ENCODE data around the gene DNASE1L1. TPM values are rescaled to one million over a fixed set of nuclear protein-coding genes. Genes with fewer than 3 reads are reported as not detected.

DNASE1L1 gene
- total RNA-seq, 1 donor from 2014 or later, result 14.2 TPM

DNA sequence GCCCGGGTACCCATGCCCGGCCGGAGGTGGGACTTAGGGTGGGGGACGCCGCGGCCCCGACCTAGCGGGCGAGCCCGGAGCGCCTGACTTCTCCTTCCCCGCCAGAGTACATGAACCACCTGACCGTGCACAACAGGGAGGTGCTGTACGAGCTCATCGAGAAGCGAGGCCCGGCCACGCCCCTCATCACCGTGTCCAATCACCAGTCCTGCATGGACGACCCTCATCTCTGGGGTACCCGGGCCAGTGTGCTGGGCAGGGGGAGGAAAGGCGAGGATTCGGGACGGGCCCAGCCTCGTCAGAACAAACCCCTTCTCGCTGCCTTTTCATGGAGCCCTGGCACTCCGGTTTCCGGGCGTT lies 2.9 kb upstream of the DNASE1L1 start:
- no peaks in the 10 kb centered on the region for H3K9me3 ChIP-seq (ENCODE audit: low read depth)
- no peak overlapping the region for H3K27ac Mint-ChIP-seq
- peak overlapping the region; percentile 82 for H3K4me2 ChIP-seq
- TF ChIP-seq EZH2phosphoT487 (IDR thresholded peaks at IDR 0.05) (no peak), EZH2 (IDR thresholded peaks at IDR 0.05) (no peak)
- TF ChIP-seq, protein P1, sequence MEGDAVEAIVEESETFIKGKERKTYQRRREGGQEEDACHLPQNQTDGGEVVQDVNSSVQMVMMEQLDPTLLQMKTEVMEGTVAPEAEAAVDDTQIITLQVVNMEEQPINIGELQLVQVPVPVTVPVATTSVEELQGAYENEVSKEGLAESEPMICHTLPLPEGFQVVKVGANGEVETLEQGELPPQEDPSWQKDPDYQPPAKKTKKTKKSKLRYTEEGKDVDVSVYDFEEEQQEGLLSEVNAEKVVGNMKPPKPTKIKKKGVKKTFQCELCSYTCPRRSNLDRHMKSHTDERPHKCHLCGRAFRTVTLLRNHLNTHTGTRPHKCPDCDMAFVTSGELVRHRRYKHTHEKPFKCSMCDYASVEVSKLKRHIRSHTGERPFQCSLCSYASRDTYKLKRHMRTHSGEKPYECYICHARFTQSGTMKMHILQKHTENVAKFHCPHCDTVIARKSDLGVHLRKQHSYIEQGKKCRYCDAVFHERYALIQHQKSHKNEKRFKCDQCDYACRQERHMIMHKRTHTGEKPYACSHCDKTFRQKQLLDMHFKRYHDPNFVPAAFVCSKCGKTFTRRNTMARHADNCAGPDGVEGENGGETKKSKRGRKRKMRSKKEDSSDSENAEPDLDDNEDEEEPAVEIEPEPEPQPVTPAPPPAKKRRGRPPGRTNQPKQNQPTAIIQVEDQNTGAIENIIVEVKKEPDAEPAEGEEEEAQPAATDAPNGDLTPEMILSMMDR (IDR thresholded peaks at IDR 0.05), result no peak
- DNase-seq (ENCODE audit: low spot score), result peak; percentile 80
- peak overlapping the region; percentile 84 for H3K4me3 Mint-ChIP-seq
- peaks cover 7% of the 10 kb centered on the region for H3K36me3 Mint-ChIP-seq
- peaks cover 18% of the 10 kb centered on the region for H3F3A ChIP-seq (ENCODE audit: low read depth)
- peaks cover 2% of the 10 kb centered on the region for H3K27me3 Mint-ChIP-seq (ENCODE audit: insufficient read depth, low read depth)
- H2AFZ ChIP-seq (replicated peaks), result no peak overlapping the region
- H3K4me3 ChIP-seq, result peak overlapping the region; percentile 75
- H3K4me1 ChIP-seq, result no peaks in the 10 kb centered on the region
- H3K79me2 ChIP-seq (ENCODE audit: low read depth), result peaks cover 8% of the 10 kb centered on the region
- no peak overlapping the region for H3K27ac ChIP-seq
- H4K20me1 ChIP-seq (ENCODE audit: low read depth), result no peaks in the 10 kb centered on the region
- H3K36me3 ChIP-seq, result no peaks in the 10 kb centered on the region
- H3K4me1 Mint-ChIP-seq, result peaks cover 13% of the 10 kb centered on the region
- H3K9ac ChIP-seq, result peak overlapping the region; percentile 32
- peaks cover 20% of the 10 kb centered on the region for H3K9me3 Mint-ChIP-seq
- no peaks in the 10 kb centered on the region for H3K27me3 ChIP-seq

DNA sequence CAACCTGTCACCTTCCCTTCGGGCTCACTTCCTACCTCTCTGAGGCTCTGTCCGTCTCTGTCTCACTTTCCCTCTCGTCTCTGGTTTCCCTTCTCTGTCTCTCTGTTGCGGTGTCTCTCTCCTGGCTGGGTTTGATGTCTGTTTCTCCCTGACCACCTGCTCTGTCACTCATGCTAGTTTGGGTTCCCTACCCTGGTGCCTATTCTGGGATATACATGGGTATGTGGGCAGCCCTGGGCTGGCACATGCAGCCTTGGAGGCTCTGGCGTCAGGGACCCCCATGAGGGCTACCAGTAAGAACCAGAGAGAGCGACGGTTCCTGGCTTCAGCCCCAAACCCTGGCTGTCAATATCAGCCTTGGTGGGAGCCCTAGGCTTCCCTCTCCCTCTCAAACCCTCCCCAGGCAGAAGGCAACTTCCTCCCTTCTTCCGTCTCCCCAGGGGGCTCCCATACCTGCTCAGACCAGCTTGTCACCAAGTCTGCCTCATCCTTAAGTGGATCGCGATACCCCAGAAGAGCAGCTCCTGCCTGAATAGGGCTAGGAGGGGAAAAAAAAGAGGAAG lies 314 bp downstream of the DNASE1L1 start:
- H3K27me3 Mint-ChIP-seq (ENCODE audit: insufficient read depth, low read depth), result peaks cover 6% of the 10 kb centered on the region
- Histone ChIP-seq H3K9ac (no peak overlapping the region), H3F3A (ENCODE audit: low read depth) (peaks cover 18% of the 10 kb centered on the region), H3K9me3 (ENCODE audit: low read depth) (no peaks in the 10 kb centered on the region), H4K20me1 (ENCODE audit: low read depth) (no peaks in the 10 kb centered on the region), H3K27me3 (no peaks in the 10 kb centered on the region), H3K4me3 (peak overlapping the region; percentile 20), H3K4me1 (no peaks in the 10 kb centered on the region), H3K36me3 (no peaks in the 10 kb centered on the region), H3K4me2 (peak overlapping the region; percentile 66), H3K27ac (no peak overlapping the region), H2AFZ (replicated peaks) (no peak overlapping the region), H3K79me2 (ENCODE audit: low read depth) (peaks cover 8% of the 10 kb centered on the region)
- H3K4me3 Mint-ChIP-seq, result peak overlapping the region; percentile 33
- TF ChIP-seq, protein P1 (IDR thresholded peaks at IDR 0.05), result no peak
- TF ChIP-seq EZH2 (IDR thresholded peaks at IDR 0.05) (no peak), EZH2phosphoT487 (IDR thresholded peaks at IDR 0.05) (no peak)
- H3K27ac Mint-ChIP-seq, result no peak overlapping the region
- DNase-seq (ENCODE audit: low spot score), result no peak
- H3K4me1 Mint-ChIP-seq, result peaks cover 13% of the 10 kb centered on the region
- H3K9me3 Mint-ChIP-seq, result peaks cover 18% of the 10 kb centered on the region
- H3K36me3 Mint-ChIP-seq, result peaks cover 1% of the 10 kb centered on the region

DNA sequence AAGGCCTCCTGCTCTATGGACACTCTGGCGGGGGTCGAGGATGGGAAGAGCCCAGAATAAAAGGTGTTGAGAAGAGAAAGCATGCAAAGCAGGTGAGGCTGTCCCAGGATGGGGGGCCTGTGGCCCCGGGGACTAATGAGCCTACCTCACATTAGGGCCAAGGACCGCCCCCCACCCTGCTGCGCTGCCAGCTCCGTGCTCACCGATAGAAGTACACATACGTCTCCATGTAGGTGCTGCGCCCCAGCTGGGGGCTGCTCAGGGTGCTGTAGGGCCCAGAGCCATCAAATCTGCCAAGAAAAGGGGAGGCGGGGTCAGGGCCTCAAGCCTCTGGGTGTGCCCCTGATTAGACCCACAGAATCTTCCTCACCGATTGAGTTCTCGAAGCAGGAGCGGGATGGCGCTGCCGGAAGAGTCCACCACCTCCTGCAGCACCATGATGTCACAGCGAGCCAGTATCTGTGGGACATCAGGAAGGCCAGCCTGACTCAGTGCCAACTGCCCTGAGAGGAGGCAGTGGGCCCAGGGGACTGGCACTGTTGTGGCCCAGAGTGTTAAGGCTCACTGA lies 4.3 kb downstream of the DNASE1L1 start:
- Mint-ChIP-seq H3K27ac (no peak overlapping the region), H3K27me3 (ENCODE audit: insufficient read depth, low read depth) (peaks cover 12% of the 10 kb centered on the region), H3K4me1 (peaks cover 12% of the 10 kb centered on the region), H3K4me3 (no peak overlapping the region), H3K36me3 (peaks cover 3% of the 10 kb centered on the region), H3K9me3 (peaks cover 15% of the 10 kb centered on the region)
- Histone ChIP-seq H3K9me3 (ENCODE audit: low read depth) (no peaks in the 10 kb centered on the region), H3K27ac (no peak overlapping the region), H3K4me2 (no peak overlapping the region), H3F3A (ENCODE audit: low read depth) (peaks cover 31% of the 10 kb centered on the region), H3K36me3 (no peaks in the 10 kb centered on the region), H3K9ac (no peak overlapping the region), H3K79me2 (ENCODE audit: low read depth) (peaks cover 4% of the 10 kb centered on the region), H3K27me3 (no peaks in the 10 kb centered on the region), H2AFZ (replicated peaks) (no peak overlapping the region), H3K4me3 (no peak overlapping the region), H4K20me1 (ENCODE audit: low read depth) (peaks cover 14% of the 10 kb centered on the region), H3K4me1 (no peaks in the 10 kb centered on the region)
- TF ChIP-seq EZH2phosphoT487 (IDR thresholded peaks at IDR 0.05), result no peak
- DNase-seq (ENCODE audit: low spot score), result no peak

DNA sequence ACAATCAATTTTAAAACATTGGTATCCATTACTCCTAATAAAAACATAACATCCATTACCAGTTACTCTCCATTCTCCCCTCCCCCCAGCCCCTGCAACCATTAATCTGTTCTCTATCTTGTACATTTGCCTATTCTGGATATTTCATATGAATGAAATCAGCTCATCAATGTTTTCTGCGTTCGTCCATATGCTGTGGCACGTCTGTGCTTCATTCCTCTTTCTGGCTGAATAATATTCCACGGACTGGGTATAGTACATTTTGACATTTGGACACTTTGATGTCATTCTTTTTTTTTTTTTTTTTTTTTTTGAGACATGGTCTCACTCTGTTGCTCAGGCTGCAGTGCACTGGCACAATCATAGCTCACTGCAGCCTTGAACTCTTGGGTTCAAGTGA lies 5.2 kb downstream of the DNASE1L1 start:
- Histone ChIP-seq H3K4me2 (no peak overlapping the region), H3F3A (ENCODE audit: low read depth) (peaks cover 35% of the 10 kb centered on the region), H4K20me1 (ENCODE audit: low read depth) (peaks cover 23% of the 10 kb centered on the region), H3K27me3 (no peaks in the 10 kb centered on the region), H3K4me1 (no peaks in the 10 kb centered on the region), H3K9ac (no peak overlapping the region), H2AFZ (replicated peaks) (no peak overlapping the region), H3K36me3 (no peaks in the 10 kb centered on the region), H3K9me3 (ENCODE audit: low read depth) (no peaks in the 10 kb centered on the region), H3K4me3 (no peak overlapping the region), H3K79me2 (ENCODE audit: low read depth) (peaks cover 13% of the 10 kb centered on the region), H3K27ac (no peak overlapping the region)
- TF ChIP-seq EZH2phosphoT487 (IDR thresholded peaks at IDR 0.05), result no peak
- TF ChIP-seq, protein P1 (IDR thresholded peaks at IDR 0.05), result no peak
- no peak for TF ChIP-seq EZH2 (IDR thresholded peaks at IDR 0.05)
- peaks cover 12% of the 10 kb centered on the region for H3K27me3 Mint-ChIP-seq (ENCODE audit: insufficient read depth, low read depth)
- H3K9me3 Mint-ChIP-seq, result peaks cover 19% of the 10 kb centered on the region
- H3K4me3 Mint-ChIP-seq, result no peak overlapping the region
- peak overlapping the region; percentile 24 for H3K27ac Mint-ChIP-seq
- H3K36me3 Mint-ChIP-seq, result peaks cover 11% of the 10 kb centered on the region
- no peak for DNase-seq (ENCODE audit: low spot score)
- H3K4me1 Mint-ChIP-seq, result peaks cover 15% of the 10 kb centered on the region
